Measurements from ENCODE around the gene ZNF385C.

- peak; percentile 7 to 14 for TF ChIP-seq CTCF (conservative IDR thresholded peaks at IDR 0.05 in 1 of 2, IDR thresholded peaks at IDR 0.05 in 1 of 2; ENCODE audit: low read depth in 1 of 2, low read length in 2 of 2)
- no peak for TF ChIP-seq EZH2 (IDR thresholded peaks at IDR 0.05; ENCODE audit: low read length, missing control alignments)
Observed at GRCh38 chr17:42027961-42028790, 70.1 kb downstream of the ZNF385C start.
